Karpas-422 (cell line): ENCODE measurements around the gene TRAPPC2. TPM values are rescaled to one million over a fixed set of nuclear protein-coding genes. Genes with fewer than 3 reads are reported as not detected.
A peak's percentile ranks its signal among the peaks of the same experiment; 100 is the strongest.
"Not testable (repeated sequence)": the region's sequence is repeated elsewhere in the genome, so short reads cannot be mapped to it uniquely, and the experiment has no call there.

Experiments used
- DNase-seq: peaks from one replicate; pipeline ENCODE4 v3.0.0-alpha.2; 2015
- H2AFZ ChIP-seq: fragments of 200-600 bp; sonication (generic); 2 replicates; pipeline ENCODE4 v1.6.1; 2014; ENCODE audit warnings: antibody characterized with exemption, low read length, mixed read lengths
- H3K27ac ChIP-seq: fragments of 200-600 bp; sonication (generic); 2 replicates; pipeline ENCODE4 v1.5.1; 2014; ENCODE audit warnings: mild to moderate bottlenecking, low read length, moderate library complexity
- H3K27me3 ChIP-seq: fragments of 200-600 bp; sonication (generic); 2 replicates; pipeline ENCODE4 v1.6.1; 2014; ENCODE audit warnings: low read length, mixed read lengths
- H3K36me3 ChIP-seq: fragments of 200-600 bp; sonication (generic); 2 replicates; pipeline ENCODE4 v1.6.1; 2014; ENCODE audit warnings: low read length, mixed read lengths; ENCODE audit not compliant: insufficient read depth
- H3K4me1 ChIP-seq: fragments of 200-600 bp; sonication (generic); 2 replicates; pipeline ENCODE4 v1.6.1; 2014; ENCODE audit warnings: mild to moderate bottlenecking, low read length, mixed read lengths
- H3K4me2 ChIP-seq: fragments of 200-600 bp; sonication (generic); 2 replicates; pipeline ENCODE4 v1.6.1; 2014; ENCODE audit warnings: low read length, low read depth, mild to moderate bottlenecking; ENCODE audit not compliant: poor library complexity, severe bottlenecking
- H3K4me3 ChIP-seq: fragments of 200-600 bp; sonication (generic); 2 replicates; pipeline ENCODE4 v1.5.1; 2014; ENCODE audit warnings: mild to moderate bottlenecking, antibody characterized with exemption, low read length, mixed read lengths
- H3K79me2 ChIP-seq: fragments of 200-600 bp; sonication (generic); 2 replicates; pipeline ENCODE4 v1.6.1; 2014; ENCODE audit warnings: mild to moderate bottlenecking, low read length, mixed read lengths
- H3K9ac ChIP-seq: fragments of 200-600 bp; sonication (generic); 2 replicates; pipeline ENCODE4 v1.6.0; 2014; ENCODE audit warnings: low read length
- H3K9me2 ChIP-seq: fragments of 200-600 bp; sonication (generic), shearing (Covaris generic); replicated peaks from 2 replicates; pipeline ENCODE4 v1.6.0; 2014; ENCODE audit warnings: mild to moderate bottlenecking, low read length, moderate library complexity; ENCODE audit not compliant: insufficient read depth
- H3K9me3 ChIP-seq: fragments of 300-700, 200-600 bp; sonication (generic); 2 replicates; pipeline ENCODE4 v1.6.1; 2014; ENCODE audit warnings: low read length, mixed read lengths
- H4K20me1 ChIP-seq: fragments of 200-600 bp; sonication (generic); 2 replicates; pipeline ENCODE4 v1.6.1; 2014; ENCODE audit warnings: mild to moderate bottlenecking, antibody characterized with exemption, low read length, low read depth; ENCODE audit not compliant: insufficient read depth
- total RNA-seq: library from RNA; depleted of rRNA; stranded (reverse); fragments of >200 nt; shearing (Covaris generic); gene quantifications from 2 replicates; pipeline ENCODE4 v1.2.3, GENCODE V29; 2014; ENCODE audit warnings: low replicate concordance; rRNA removed

The TRAPPC2 gene
- total RNA-seq, 1 experiment from 2014 or later: 60.5 TPM

DNA sequence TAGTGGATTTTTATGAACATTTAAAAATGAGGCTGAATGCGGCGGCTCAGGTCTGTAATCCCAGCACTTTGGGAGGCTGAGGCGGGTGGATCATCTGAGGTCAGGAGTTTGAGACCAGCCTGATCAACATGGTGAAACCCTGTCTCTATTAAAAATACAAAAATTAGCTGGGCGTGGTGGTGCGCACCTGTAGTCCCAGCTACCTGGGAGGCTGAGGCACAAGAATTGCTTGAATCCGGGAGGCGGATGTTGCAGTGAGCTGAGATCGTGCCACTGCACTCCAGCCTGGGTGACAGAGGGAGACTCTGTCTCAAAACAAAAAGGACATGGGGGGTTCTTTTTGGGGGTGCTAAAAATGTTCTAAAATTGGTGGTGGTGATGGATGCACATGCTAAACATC lies 64.7 kb downstream of the TRAPPC2 start:
- not testable (repeated sequence) for DNase-seq, H4K20me1 ChIP-seq, H3K4me2 ChIP-seq, H3K9me3 ChIP-seq, H3K79me2 ChIP-seq, H3K9me2 ChIP-seq, H3K9ac ChIP-seq, H3K36me3 ChIP-seq, H3K4me3 ChIP-seq, H2AFZ ChIP-seq, H3K27me3 ChIP-seq
- peaks cover 67% of the 10 kb centered on the region for H3K4me1 ChIP-seq
- peak overlapping the region; percentile 92 for H3K27ac ChIP-seq

DNA sequence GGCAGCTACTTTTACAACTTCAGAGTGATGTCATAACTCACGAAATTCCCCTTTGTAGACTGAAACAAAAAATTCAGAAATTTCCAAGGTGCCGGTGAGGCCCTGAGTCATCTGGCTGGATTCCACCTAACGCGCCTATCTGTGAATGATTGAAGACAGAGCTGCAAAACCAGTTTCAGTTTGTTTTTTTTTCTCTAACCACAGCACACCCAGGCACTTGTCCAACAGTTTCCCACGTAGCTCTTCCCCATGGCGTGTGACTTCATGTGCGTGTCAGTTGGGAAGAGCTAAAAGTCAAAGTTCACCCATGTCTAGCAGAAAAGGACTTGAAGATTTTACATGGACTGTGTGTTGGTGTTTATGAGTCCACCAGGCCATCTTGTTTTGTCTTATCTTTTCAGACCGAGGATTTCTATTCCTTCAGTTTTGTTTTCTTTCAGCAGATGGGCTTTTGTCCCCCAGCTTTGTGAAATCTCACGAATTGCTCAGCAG lies 65.1 kb downstream of the TRAPPC2 start:
- H2AFZ ChIP-seq: 0 out of 2 replicates have a peak overlapping the region, but pooled peaks have one; percentile 26
- H3K9ac ChIP-seq: no peak overlapping the region
- no peaks in the 10 kb centered on the region for H4K20me1 ChIP-seq
- H3K9me2 ChIP-seq: no peaks in the 10 kb centered on the region
- no peaks in the 10 kb centered on the region for H3K79me2 ChIP-seq
- no peaks in the 10 kb centered on the region for H3K36me3 ChIP-seq
- 0 out of 2 replicates have a peak overlapping the region, but pooled peaks have one; percentile 10 for H3K4me3 ChIP-seq
- peak overlapping the region; percentile 92 for H3K27ac ChIP-seq
- no peaks in the 10 kb centered on the region for H3K27me3 ChIP-seq
- H3K4me1 ChIP-seq: peaks cover 67% of the 10 kb centered on the region
- H3K4me2 ChIP-seq: peak overlapping the region; percentile 79
- H3K9me3 ChIP-seq: no peaks in the 10 kb centered on the region
- DNase-seq: no peak

DNA sequence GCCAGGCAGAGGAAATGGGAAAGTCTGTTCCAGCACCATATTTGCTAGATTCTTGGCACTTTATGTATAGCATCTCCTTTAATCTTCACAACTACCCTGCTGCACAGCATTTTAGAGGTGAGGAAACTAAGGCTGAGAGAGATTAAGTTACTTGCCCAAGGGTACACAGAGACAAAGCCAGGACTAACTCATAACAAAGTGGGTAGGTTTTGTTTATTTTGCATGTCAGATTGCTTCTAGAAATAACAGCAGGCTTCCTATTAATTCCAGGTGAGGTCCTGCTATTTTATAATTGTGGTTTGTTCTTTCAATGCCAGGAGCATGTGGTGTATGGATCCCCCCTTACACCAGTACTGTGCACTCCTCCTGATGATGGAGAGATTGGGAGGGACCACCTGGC lies 66.5 kb downstream of the TRAPPC2 start:
- Histone ChIP-seq H3K36me3 (0 out of 2 replicates have a peak, but pooled peaks cover 9% of the 10 kb centered on the region), H3K27ac (peak overlapping the region; percentile 92), H3K27me3 (no peaks in the 10 kb centered on the region), H3K79me2 (no peaks in the 10 kb centered on the region), H3K4me3 (peak overlapping the region; percentile 46; the same call in 1 of the 2 replicates), H3K4me1 (peaks cover 66% of the 10 kb centered on the region), H3K9me2 (no peaks in the 10 kb centered on the region), H4K20me1 (no peaks in the 10 kb centered on the region), H2AFZ (no peak overlapping the region; the same call in 1 of the 2 replicates), H3K9me3 (no peaks in the 10 kb centered on the region), H3K4me2 (peak overlapping the region; percentile 79), H3K9ac (peak overlapping the region; percentile 63)
- no peak for DNase-seq

DNA sequence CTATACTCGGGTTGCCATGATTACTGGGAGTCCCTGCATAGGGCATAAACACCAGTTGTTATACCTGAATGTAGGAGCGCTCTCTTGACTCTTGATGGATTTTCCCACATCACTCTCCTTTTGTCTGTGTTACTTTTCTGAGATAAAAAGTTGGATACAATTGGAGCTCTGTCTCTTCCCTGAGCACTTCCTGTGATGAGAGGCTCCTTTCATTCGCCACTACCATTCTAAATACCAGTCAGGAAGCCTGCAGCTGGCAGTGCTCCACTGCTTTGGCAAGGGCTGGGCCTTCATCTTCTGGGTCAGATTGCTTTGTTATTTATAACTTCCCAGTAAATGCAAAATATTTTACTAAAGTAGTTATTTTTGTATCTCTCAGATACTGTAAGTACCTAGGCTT lies 67.6 kb downstream of the TRAPPC2 start:
- H3K9ac ChIP-seq: peak overlapping the region; percentile 63
- no peaks in the 10 kb centered on the region for H3K9me3 ChIP-seq
- no peak overlapping the region for H2AFZ ChIP-seq
- no peaks in the 10 kb centered on the region for H3K79me2 ChIP-seq
- peaks cover 55% of the 10 kb centered on the region for H3K4me1 ChIP-seq
- peak overlapping the region; percentile 92 for H3K27ac ChIP-seq
- H3K27me3 ChIP-seq: no peaks in the 10 kb centered on the region
- H3K9me2 ChIP-seq: no peaks in the 10 kb centered on the region
- H3K36me3 ChIP-seq: peaks cover 13% of the 10 kb centered on the region; the same call in 1 of the 2 replicates
- peak overlapping the region; percentile 46 for H3K4me3 ChIP-seq
- H4K20me1 ChIP-seq: no peaks in the 10 kb centered on the region
- peak overlapping the region; percentile 79 for H3K4me2 ChIP-seq
- DNase-seq: peak; percentile 82

DNA sequence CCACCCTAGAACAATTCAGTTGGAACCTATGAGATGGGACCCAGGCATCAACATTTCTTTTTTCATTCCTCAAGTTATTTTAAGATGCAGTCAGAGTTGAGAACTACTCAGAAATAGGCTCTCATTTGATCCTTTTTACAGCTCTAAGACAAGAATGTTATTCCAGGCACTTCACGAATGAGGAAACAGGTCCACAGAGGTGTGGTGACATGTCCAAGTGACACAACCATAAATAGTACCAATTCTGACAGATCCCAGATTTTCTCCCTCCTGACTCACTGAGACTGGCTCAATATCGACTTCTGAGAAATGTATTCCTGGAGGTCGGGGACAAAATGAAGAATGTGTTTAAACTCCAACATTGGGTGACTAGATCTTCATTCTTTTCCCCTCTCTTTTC lies 70.4 kb downstream of the TRAPPC2 start:
- Histone ChIP-seq H3K9me3 (no peaks in the 10 kb centered on the region), H3K4me3 (no peak overlapping the region), H3K9me2 (no peaks in the 10 kb centered on the region), H3K9ac (no peak overlapping the region), H3K27ac (no peak overlapping the region), H3K4me2 (no peak overlapping the region), H4K20me1 (no peaks in the 10 kb centered on the region), H3K4me1 (peaks cover 35% of the 10 kb centered on the region), H2AFZ (no peak overlapping the region), H3K27me3 (no peaks in the 10 kb centered on the region), H3K79me2 (no peaks in the 10 kb centered on the region), H3K36me3 (peaks cover 19% of the 10 kb centered on the region)
- no peak for DNase-seq

DNA sequence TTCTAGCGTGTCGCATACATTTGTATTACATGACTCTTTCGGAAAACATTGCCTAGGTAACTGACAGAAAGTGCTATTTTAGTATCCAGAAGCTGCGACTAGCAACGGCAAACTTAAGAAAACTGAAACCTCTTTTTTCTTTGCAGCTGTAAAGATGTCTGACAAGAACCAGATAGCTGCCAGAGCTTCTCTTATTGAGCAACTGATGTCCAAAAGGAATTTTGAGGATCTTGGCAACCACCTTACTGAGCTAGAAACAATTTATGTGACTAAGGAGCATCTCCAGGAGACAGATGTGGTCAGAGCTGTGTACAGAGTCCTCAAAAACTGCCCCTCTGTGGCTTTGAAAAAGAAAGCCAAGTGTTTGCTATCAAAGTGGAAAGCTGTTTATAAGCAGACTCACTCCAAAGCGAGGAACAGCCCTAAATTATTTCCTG lies 72.0 kb downstream of the TRAPPC2 start:
- Histone ChIP-seq H3K9me3 (no peaks in the 10 kb centered on the region), H3K27ac (no peak overlapping the region), H3K4me2 (no peak overlapping the region), H3K4me1 (peaks cover 23% of the 10 kb centered on the region), H3K9me2 (no peaks in the 10 kb centered on the region), H3K79me2 (no peaks in the 10 kb centered on the region), H4K20me1 (no peaks in the 10 kb centered on the region), H3K4me3 (no peak overlapping the region), H2AFZ (no peak overlapping the region), H3K27me3 (no peaks in the 10 kb centered on the region), H3K9ac (no peak overlapping the region), H3K36me3 (peaks cover 19% of the 10 kb centered on the region)
- DNase-seq: no peak

Other genes with a start within 250 kb of the TRAPPC2 start
- not detected in 2 replicates for gene EGFL6, start 165.0 kb downstream of the TRAPPC2 start, total RNA-seq
- gene TCEANC, start 81.5 kb downstream of the TRAPPC2 start, total RNA-seq: 3.4 and 4.3 TPM in 2 replicates
- gene RAB9A, start 45.5 kb downstream of the TRAPPC2 start, total RNA-seq: 56.6 and 59.3 TPM in 2 replicates
- 68.4 and 76.3 TPM in 2 replicates for gene OFD1, start 128 bp upstream of the TRAPPC2 start, total RNA-seq
- gene GPM6B, start 82.5 kb upstream of the TRAPPC2 start, total RNA-seq: not detected in 2 replicates